Measurements from ENCODE around the gene UQCC2. TPM values are rescaled to one million over a fixed set of nuclear protein-coding genes. Genes with fewer than 3 reads are reported as not detected.
A peak's percentile ranks its signal among the peaks of the same experiment; 100 is the strongest.

Gene UQCC2
- total and polyA plus RNA-seq, 2 of the 4 experiments (the other 2 are of a cell fraction): 13.8 to 34.5 TPM

DNA sequence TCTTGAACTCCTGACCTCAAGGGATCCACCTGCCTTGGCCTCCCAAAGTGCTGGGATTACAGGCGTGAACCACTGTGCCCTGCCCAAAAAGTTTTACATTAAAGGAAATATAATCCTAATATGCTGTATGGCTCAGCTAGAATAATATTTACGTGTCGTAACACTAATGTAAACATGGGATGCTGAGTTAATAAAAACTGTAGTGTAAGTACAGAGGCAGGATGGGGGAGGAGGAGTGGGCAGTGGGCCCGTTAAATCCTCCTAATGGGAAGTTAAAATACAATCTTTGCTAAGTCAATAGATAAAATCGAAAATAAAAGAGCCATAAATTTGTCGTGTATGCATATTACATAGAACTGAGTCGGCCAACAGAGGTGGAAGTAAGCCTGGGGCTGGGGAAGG lies 47.3 kb upstream of the UQCC2 start:
- Histone ChIP-seq H3K4me2 (ENCODE audit: low read depth, low read length) (peak overlapping the region; percentile 11), H2BK5ac (ENCODE audit: low read depth, low read length, poor library complexity, severe bottlenecking) (no peak overlapping the region), H4K8ac (ENCODE audit: low read depth in 2 of 2, low read length in 2 of 2) (no peak overlapping the region), H2BK15ac (ENCODE audit: low read depth, low read length) (no peak overlapping the region), H3K4me1 (ENCODE audit: control insufficient read depth, insufficient read depth, low read length) (peaks cover 19% of the 10 kb centered on the region; the same call in 1 of the 2 replicates), H3K4ac (ENCODE audit: low read depth, low read length) (no peak overlapping the region), H3K9me3 (ENCODE audit: control insufficient read depth, insufficient read depth, low read length) (no peaks in the 10 kb centered on the region), H3K79me1 (ENCODE audit: low read depth in 1 of 2, low read length in 2 of 2) (no peaks in the 10 kb centered on the region), H3K4me3 (ENCODE audit: insufficient read depth, low read depth, low read length) (no peak overlapping the region), H3K36me3 (ENCODE audit: control insufficient read depth, insufficient read depth, low read length) (no peaks in the 10 kb centered on the region), H3K9ac (ENCODE audit: low read depth, low read length) (no peak overlapping the region), H2BK120ac (ENCODE audit: low read depth, low read length) (peak overlapping the region; percentile 27; the same call in 1 of the 2 replicates), H3K27ac (ENCODE audit: insufficient read depth, low read length) (no peak overlapping the region; the same call in 1 of the 2 replicates), H4K20me1 (ENCODE audit: insufficient read depth, low read length) (peaks cover 5% of the 10 kb centered on the region), H2AK5ac (ENCODE audit: low read depth, low read length) (0 out of 2 replicates have a peak overlapping the region, but pooled peaks have one; percentile 9), H3K14ac (replicated peaks; ENCODE audit: low read depth, low read length) (no peak overlapping the region), H4K91ac (ENCODE audit: insufficient read depth, low read depth, low read length) (no peak overlapping the region), H3K23ac (ENCODE audit: low read depth, low read length) (no peak overlapping the region), H4K5ac (ENCODE audit: low read depth, low read length) (no peak overlapping the region), H3K56ac (ENCODE audit: extremely low read depth, insufficient read depth, low read length) (no peak overlapping the region), H3K18ac (ENCODE audit: low read depth, low read length) (0 out of 2 replicates have a peak overlapping the region, but pooled peaks have one; percentile 9), H2AFZ (replicated peaks; ENCODE audit: low read length, poor library complexity) (no peak overlapping the region), H3K9me1 (ENCODE audit: insufficient read depth, low read length) (no peaks in the 10 kb centered on the region), H2BK20ac (ENCODE audit: low read depth, low read length) (no peak overlapping the region), H2AK9ac (replicated peaks; ENCODE audit: low read depth, low read length, poor library complexity) (no peak overlapping the region), H3K27me3 (ENCODE audit: control insufficient read depth, insufficient read depth, low read length) (no peaks in the 10 kb centered on the region)
- ChIA-PET CTCF (interaction anchor here (0.6 to 4.8 kb wide), 2 partner anchors 13 to 375 kb away, joined by 5 to 29 read pairs; partner anchors contain the start of gene IP6K3), POLR2A (ENCODE audit: unreplicated experiment) (no interaction called here)
- BruUV-seq (replicated peaks): no TSS peak
- TF ChIP-seq CEBPB (IDR thresholded peaks at IDR 0.05; ENCODE audit: low read depth, low read length): 0 out of 2 replicates have a peak, but pooled peaks have one; percentile 25
- no peak for TF ChIP-seq MXI1 (IDR thresholded peaks at IDR 0.05; ENCODE audit: borderline replicate concordance, low read depth, low read length)
- TF ChIP-seq, protein P1, sequence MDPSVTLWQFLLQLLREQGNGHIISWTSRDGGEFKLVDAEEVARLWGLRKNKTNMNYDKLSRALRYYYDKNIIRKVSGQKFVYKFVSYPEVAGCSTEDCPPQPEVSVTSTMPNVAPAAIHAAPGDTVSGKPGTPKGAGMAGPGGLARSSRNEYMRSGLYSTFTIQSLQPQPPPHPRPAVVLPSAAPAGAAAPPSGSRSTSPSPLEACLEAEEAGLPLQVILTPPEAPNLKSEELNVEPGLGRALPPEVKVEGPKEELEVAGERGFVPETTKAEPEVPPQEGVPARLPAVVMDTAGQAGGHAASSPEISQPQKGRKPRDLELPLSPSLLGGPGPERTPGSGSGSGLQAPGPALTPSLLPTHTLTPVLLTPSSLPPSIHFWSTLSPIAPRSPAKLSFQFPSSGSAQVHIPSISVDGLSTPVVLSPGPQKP (IDR thresholded peaks at IDR 0.05; ENCODE audit: borderline replicate concordance, low read depth, low read length): no peak
- no peak for TF ChIP-seq NFE2L2 (IDR thresholded peaks at IDR 0.05; ENCODE audit: low read depth, low read length)
- no peak for TF ChIP-seq SMC3 (IDR thresholded peaks at IDR 0.05; ENCODE audit: low read depth, low read length)
- TF ChIP-seq POLR2A (IDR thresholded peaks at IDR 0.05; ENCODE audit: low read depth, low read length): no peak
- TF ChIP-seq, protein P2, sequence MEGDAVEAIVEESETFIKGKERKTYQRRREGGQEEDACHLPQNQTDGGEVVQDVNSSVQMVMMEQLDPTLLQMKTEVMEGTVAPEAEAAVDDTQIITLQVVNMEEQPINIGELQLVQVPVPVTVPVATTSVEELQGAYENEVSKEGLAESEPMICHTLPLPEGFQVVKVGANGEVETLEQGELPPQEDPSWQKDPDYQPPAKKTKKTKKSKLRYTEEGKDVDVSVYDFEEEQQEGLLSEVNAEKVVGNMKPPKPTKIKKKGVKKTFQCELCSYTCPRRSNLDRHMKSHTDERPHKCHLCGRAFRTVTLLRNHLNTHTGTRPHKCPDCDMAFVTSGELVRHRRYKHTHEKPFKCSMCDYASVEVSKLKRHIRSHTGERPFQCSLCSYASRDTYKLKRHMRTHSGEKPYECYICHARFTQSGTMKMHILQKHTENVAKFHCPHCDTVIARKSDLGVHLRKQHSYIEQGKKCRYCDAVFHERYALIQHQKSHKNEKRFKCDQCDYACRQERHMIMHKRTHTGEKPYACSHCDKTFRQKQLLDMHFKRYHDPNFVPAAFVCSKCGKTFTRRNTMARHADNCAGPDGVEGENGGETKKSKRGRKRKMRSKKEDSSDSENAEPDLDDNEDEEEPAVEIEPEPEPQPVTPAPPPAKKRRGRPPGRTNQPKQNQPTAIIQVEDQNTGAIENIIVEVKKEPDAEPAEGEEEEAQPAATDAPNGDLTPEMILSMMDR (conservative IDR thresholded peaks at IDR 0.05; ENCODE audit: low read depth, low read length): no peak
- no peak for TF ChIP-seq RCOR1 (IDR thresholded peaks at IDR 0.05; ENCODE audit: insufficient replicate concordance, low read length)
- TF ChIP-seq RFX5 (IDR thresholded peaks at IDR 0.05; ENCODE audit: low read depth, low read length): no peak
- ATAC-seq (ENCODE audit: low read depth) (peak; percentile 40), DNase-seq (peak; percentile 53)
- in situ Hi-C loops (cut with MboI; ENCODE audit: low sequenced_read_pairs): no loop called here
- dilution Hi-C loops (cut with HindIII; ENCODE audit: low sequenced_read_pairs, unreplicated experiment): no loop called here
- intact Hi-C loops (cut with micrococcal nuclease): no loop called here
- WGBS, 2 experiments (ENCODE audit: extremely low coverage in 2 of 2, insufficient read length in 1 of 2): no CpG with 5 or more reads among the region's 7 CpGs

Measured in IMR-90 (cell line).